Vein endothelial cell (primary cell): ENCODE measurements around the gene TMEM200C. TPM values are rescaled to one million over a fixed set of nuclear protein-coding genes. Genes with fewer than 3 reads are reported as not detected.

Experiments used
- small RNA-seq: library from RNA; depleted of rRNA; stranded (forward); fragments of <200 nt; gene quantifications from one replicate; pipeline ENCODE3, GENCODE V24; 2012
- total RNA-seq: library from RNA; depleted of rRNA; stranded (reverse); fragments of >200 nt; gene quantifications from 2 replicates; pipeline ENCODE4 v1.2.3, GENCODE V29; 2012

Gene TMEM200C
- total RNA-seq, result not detected in 2 replicates

DNA sequence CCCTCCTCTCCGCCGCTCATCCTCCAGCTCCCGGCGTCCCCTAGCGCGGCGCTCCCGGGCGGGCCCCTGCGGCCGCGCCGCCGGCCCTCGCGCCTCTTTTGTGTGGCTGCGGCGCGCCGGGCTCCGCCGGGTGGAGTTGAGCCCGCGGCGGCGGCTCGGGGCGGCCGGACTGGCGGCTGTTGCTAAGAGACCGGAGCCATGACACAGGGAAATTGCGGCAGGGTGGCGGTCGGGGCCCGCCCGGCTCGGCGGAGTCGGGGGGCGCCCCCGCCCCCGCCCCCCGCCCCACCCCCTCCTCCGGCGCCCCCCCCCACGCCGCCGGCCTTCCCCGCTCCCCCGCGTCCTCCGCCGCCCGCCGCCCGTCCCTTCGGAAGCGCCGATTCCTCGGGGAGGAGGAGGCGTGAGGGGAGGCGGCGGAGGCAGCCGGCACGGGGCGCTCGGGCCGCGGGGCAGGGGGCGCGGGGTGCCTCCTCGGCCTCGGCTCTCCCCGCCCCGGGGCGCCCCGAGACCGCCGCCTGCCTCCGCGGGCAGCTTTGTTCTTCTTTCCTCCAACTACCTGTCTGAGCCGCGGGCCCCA lies at the start of gene TMEM200C:
TMEM200C (minus strand) TSS at position 224 of the 577 bp plus-strand sequence. CDS start 3,459 bp downstream, outside the sequence.

Small RNAs within 50 kb of the gene (small RNA-seq; reads per million reads assigned to genes)
- gene MIR3976, result not detected
